ENCODE measurements around the gene KANK3. TPM values are rescaled to one million over a fixed set of nuclear protein-coding genes. Genes with fewer than 3 reads are reported as not detected.

The KANK3 gene
- polyA plus RNA-seq, 1 donor from 2014 or later = 2.8 TPM

DNA sequence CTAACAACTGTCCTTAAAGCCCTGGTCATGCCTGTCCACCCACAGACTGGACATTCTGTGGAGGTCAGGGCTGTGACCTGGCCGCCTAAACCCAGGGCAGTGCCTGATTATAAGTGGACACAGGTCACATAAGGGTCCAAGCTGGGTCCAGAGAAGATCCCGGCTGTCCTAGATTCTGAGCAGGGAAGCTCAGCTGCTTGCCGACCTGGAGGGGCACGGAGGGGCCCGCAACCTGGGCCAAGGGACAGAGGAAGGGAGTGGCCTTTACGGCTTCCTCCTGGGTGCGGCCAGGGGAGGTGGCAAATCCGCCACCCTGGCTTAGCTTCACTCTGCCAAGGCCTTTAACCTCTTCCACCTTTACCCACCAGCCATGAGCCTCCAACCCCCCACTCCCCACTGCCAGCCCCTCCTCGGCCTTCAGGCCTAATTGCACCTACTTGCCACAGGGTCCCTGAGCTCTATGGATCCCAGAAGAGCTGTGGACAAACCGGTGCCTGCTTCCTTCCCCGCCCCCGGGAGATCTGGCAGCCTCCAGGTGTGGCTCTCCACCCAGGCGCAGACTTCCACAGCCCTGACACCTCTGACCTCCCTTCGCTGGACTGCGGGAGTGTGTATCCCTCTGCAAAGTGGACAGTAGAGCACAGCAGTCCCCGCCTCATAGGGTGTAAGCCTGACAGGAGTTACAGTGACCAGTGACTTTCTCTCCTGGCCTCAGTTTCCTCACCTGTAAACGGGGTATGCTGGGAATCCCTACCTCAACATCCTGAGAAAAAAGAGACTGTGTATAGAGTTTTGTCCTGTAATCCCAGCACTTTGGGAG, 36.6 kb downstream of the KANK3 start:
- Histone ChIP-seq H3K9ac (ENCODE audit: low read length) (no peak overlapping the region), H3K36me3 (ENCODE audit: insufficient read depth, low read length) (no peaks in the 10 kb centered on the region), H3K27ac (ENCODE audit: low read length) (no peak overlapping the region)

DNA sequence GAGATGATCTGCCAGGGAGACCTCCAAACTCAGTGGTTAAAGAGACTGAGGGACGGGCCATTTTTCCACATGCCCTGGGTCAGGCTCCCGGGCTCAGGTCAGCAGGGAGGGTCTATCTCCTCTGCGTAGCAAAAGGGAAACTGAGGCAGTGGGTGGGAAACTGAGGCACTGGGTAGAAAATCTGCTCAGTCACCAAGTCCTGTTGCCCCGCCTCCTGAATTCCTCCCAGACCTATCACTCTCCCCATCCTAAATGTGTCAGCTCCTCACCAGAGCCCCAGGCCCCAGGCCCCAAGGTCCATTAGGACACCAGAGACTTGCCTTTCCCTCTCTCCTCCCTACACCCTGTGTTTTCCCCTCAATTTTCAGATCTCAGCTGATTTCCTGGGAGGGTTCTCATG, 37.3 kb downstream of the KANK3 start:
- no peaks in the 10 kb centered on the region for H3K36me3 ChIP-seq (ENCODE audit: insufficient read depth, low read length)

More for the DNA sequence above, 36.6 kb downstream of the KANK3 start:
- H3K4me3 ChIP-seq (ENCODE audit: low read length) = peak overlapping the region; percentile 83
- no peaks in the 10 kb centered on the region for H3F3A ChIP-seq (ENCODE audit: insufficient read depth, low read length, poor library complexity, severe bottlenecking)
- no peaks in the 10 kb centered on the region for H4K20me1 ChIP-seq (ENCODE audit: insufficient read depth)
- H3K9me3 ChIP-seq (ENCODE audit: low read length) = no peaks in the 10 kb centered on the region
- no peak overlapping the region for H3K4me2 ChIP-seq (ENCODE audit: low read length)
- TF ChIP-seq EP300 (conservative IDR thresholded peaks at IDR 0.05; ENCODE audit: poor library complexity, severe bottlenecking) (no peak), EZH2 (IDR thresholded peaks at IDR 0.05; ENCODE audit: borderline replicate concordance, insufficient read depth, low read length, poor library complexity, severe bottlenecking) (no peak), POLR2AphosphoS5 (IDR thresholded peaks at IDR 0.05) (no peak), RAD21 (conservative IDR thresholded peaks at IDR 0.05) (no peak), SMC3 (conservative IDR thresholded peaks at IDR 0.05; ENCODE audit: poor library complexity) (no peak), TAF1 (IDR thresholded peaks at IDR 0.05; ENCODE audit: low read depth) (no peak)
- TF ChIP-seq, protein P1, sequence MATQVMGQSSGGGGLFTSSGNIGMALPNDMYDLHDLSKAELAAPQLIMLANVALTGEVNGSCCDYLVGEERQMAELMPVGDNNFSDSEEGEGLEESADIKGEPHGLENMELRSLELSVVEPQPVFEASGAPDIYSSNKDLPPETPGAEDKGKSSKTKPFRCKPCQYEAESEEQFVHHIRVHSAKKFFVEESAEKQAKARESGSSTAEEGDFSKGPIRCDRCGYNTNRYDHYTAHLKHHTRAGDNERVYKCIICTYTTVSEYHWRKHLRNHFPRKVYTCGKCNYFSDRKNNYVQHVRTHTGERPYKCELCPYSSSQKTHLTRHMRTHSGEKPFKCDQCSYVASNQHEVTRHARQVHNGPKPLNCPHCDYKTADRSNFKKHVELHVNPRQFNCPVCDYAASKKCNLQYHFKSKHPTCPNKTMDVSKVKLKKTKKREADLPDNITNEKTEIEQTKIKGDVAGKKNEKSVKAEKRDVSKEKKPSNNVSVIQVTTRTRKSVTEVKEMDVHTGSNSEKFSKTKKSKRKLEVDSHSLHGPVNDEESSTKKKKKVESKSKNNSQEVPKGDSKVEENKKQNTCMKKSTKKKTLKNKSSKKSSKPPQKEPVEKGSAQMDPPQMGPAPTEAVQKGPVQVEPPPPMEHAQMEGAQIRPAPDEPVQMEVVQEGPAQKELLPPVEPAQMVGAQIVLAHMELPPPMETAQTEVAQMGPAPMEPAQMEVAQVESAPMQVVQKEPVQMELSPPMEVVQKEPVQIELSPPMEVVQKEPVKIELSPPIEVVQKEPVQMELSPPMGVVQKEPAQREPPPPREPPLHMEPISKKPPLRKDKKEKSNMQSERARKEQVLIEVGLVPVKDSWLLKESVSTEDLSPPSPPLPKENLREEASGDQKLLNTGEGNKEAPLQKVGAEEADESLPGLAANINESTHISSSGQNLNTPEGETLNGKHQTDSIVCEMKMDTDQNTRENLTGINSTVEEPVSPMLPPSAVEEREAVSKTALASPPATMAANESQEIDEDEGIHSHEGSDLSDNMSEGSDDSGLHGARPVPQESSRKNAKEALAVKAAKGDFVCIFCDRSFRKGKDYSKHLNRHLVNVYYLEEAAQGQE (IDR thresholded peaks at IDR 0.05; ENCODE audit: borderline replicate concordance) = no peak
- TF ChIP-seq, protein P2, sequence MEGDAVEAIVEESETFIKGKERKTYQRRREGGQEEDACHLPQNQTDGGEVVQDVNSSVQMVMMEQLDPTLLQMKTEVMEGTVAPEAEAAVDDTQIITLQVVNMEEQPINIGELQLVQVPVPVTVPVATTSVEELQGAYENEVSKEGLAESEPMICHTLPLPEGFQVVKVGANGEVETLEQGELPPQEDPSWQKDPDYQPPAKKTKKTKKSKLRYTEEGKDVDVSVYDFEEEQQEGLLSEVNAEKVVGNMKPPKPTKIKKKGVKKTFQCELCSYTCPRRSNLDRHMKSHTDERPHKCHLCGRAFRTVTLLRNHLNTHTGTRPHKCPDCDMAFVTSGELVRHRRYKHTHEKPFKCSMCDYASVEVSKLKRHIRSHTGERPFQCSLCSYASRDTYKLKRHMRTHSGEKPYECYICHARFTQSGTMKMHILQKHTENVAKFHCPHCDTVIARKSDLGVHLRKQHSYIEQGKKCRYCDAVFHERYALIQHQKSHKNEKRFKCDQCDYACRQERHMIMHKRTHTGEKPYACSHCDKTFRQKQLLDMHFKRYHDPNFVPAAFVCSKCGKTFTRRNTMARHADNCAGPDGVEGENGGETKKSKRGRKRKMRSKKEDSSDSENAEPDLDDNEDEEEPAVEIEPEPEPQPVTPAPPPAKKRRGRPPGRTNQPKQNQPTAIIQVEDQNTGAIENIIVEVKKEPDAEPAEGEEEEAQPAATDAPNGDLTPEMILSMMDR (IDR thresholded peaks at IDR 0.05; ENCODE audit: poor library complexity, severe bottlenecking) = no peak
- H3K79me2 ChIP-seq (replicated peaks; ENCODE audit: insufficient read depth, low read length) = peaks cover 17% of the 10 kb centered on the region
- H2AFZ ChIP-seq (ENCODE audit: low read depth, low read length) = no peak overlapping the region
- no peaks in the 10 kb centered on the region for H3K9me2 ChIP-seq (ENCODE audit: insufficient read depth, low read length)
- no peaks in the 10 kb centered on the region for H3K27me3 ChIP-seq (ENCODE audit: insufficient read depth, low read depth, low read length)

More for the DNA sequence above, 37.3 kb downstream of the KANK3 start:
- TF ChIP-seq EP300 (conservative IDR thresholded peaks at IDR 0.05; ENCODE audit: poor library complexity, severe bottlenecking) (no peak), POLR2AphosphoS5 (IDR thresholded peaks at IDR 0.05) (no peak), EZH2 (IDR thresholded peaks at IDR 0.05; ENCODE audit: borderline replicate concordance, insufficient read depth, low read length, poor library complexity, severe bottlenecking) (no peak), RAD21 (conservative IDR thresholded peaks at IDR 0.05) (no peak), MXI1 (conservative IDR thresholded peaks at IDR 0.05; ENCODE audit: poor library complexity, severe bottlenecking) (no peak), TAF1 (IDR thresholded peaks at IDR 0.05; ENCODE audit: low read depth) (no peak), SMC3 (conservative IDR thresholded peaks at IDR 0.05; ENCODE audit: poor library complexity) (no peak)
- TF ChIP-seq, protein P2 (IDR thresholded peaks at IDR 0.05; ENCODE audit: poor library complexity, severe bottlenecking) = no peak
- TF ChIP-seq, protein P1 (IDR thresholded peaks at IDR 0.05; ENCODE audit: borderline replicate concordance) = no peak
- Histone ChIP-seq H3K9me3 (ENCODE audit: low read length) (no peaks in the 10 kb centered on the region), H3K4me3 (ENCODE audit: low read length) (no peak overlapping the region), H3K27ac (ENCODE audit: low read length) (no peak overlapping the region), H3F3A (ENCODE audit: insufficient read depth, low read length, poor library complexity, severe bottlenecking) (no peaks in the 10 kb centered on the region), H3K9me2 (ENCODE audit: insufficient read depth, low read length) (no peaks in the 10 kb centered on the region), H3K4me2 (ENCODE audit: low read length) (no peak overlapping the region), H3K79me2 (replicated peaks; ENCODE audit: insufficient read depth, low read length) (peaks cover 17% of the 10 kb centered on the region), H2AFZ (ENCODE audit: low read depth, low read length) (no peak overlapping the region), H4K20me1 (ENCODE audit: insufficient read depth) (no peaks in the 10 kb centered on the region), H3K27me3 (ENCODE audit: insufficient read depth, low read depth, low read length) (no peaks in the 10 kb centered on the region), H3K9ac (ENCODE audit: low read length) (no peak overlapping the region)

Measured in neural cell (in vitro differentiated cells).